WTC11 (cell line): ENCODE results near the gene SCNN1A.

Source experiments
- ETV6 ChIP-seq: sonication (generic); formaldehyde crosslinking; IDR thresholded peaks from 2 replicates; pipeline ENCODE4 v1.8.1; 2022; ENCODE audit warnings: mild to moderate bottlenecking, missing genetic modification reagents
- TCF7 ChIP-seq: sonication (generic); formaldehyde crosslinking; IDR thresholded peaks from 2 replicates; pipeline ENCODE4 v1.8.0; 2022; ENCODE audit warnings: mild to moderate bottlenecking, low read depth, missing genetic modification reagents, moderate library complexity
- ZBTB21 ChIP-seq: sonication (generic); formaldehyde crosslinking; IDR thresholded peaks from 2 replicates; pipeline ENCODE4 v1.8.1; 2023; ENCODE audit warnings: mild to moderate bottlenecking, missing genetic modification reagents, borderline replicate concordance
- TF ChIP-seq, protein P1 (sequence below): fragments of 200-600 bp; IDR thresholded peaks from 2 replicates; pipeline ENCODE4 v1.8.0; 2022; ENCODE audit warnings: antibody characterized with exemption
- TF ChIP-seq, protein P2 (sequence below): sonication (generic); formaldehyde crosslinking; IDR thresholded peaks from 2 replicates; pipeline ENCODE4 v1.8.0; 2022; ENCODE audit warnings: mild to moderate bottlenecking, missing genetic modification reagents

DNA sequence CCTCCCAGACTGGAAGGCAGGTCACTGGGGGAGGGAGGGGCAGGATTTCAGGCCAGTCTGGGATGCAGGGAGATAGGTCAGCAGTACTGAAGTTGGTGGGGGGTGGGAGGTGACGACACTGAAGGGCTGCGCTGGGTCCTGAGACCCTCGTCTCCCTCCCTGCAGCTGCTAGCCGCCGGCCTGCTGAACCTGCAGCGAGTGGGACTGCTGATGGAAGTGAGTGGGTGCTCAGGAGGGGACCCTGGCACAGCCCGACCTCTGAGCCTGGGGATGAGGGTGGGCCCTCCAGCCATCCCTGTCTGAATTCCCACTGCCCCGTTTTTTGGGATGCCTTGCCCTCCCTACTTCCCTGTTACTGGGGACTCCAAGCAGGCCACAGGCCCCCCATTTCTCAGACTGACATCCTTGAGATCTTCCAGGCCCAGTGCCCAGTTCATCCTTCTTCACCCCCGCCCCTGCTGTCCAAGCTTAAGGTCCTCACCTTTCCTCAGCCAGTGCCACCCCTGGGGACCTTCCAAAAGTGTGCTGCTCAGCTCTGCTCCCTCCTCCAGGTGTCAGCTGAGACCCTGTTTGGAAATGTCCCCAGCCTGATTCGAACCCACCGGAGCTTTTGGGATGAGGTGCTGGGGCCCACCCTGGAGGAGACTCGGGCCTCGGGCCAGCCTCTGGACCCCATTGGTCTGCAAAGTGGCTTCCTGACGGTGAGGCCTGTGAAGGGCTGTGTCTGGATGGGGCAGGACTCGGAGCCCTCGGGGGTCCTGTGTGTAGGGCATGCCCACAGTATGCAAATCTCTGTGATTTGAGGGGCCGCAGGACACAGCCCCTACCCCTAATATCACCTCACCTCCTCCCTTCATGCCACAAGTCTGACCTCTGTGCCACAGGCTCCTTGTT is 59.4 kb downstream of the SCNN1A start:
- TF ChIP-seq ETV6 (CRISPR knock-in tag) (no peak), ZBTB21 (CRISPR knock-in tag) (no peak), TCF7 (CRISPR knock-in tag) (no peak)
- TF ChIP-seq, protein P1, sequence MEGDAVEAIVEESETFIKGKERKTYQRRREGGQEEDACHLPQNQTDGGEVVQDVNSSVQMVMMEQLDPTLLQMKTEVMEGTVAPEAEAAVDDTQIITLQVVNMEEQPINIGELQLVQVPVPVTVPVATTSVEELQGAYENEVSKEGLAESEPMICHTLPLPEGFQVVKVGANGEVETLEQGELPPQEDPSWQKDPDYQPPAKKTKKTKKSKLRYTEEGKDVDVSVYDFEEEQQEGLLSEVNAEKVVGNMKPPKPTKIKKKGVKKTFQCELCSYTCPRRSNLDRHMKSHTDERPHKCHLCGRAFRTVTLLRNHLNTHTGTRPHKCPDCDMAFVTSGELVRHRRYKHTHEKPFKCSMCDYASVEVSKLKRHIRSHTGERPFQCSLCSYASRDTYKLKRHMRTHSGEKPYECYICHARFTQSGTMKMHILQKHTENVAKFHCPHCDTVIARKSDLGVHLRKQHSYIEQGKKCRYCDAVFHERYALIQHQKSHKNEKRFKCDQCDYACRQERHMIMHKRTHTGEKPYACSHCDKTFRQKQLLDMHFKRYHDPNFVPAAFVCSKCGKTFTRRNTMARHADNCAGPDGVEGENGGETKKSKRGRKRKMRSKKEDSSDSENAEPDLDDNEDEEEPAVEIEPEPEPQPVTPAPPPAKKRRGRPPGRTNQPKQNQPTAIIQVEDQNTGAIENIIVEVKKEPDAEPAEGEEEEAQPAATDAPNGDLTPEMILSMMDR: no peak
- TF ChIP-seq, protein P2, sequence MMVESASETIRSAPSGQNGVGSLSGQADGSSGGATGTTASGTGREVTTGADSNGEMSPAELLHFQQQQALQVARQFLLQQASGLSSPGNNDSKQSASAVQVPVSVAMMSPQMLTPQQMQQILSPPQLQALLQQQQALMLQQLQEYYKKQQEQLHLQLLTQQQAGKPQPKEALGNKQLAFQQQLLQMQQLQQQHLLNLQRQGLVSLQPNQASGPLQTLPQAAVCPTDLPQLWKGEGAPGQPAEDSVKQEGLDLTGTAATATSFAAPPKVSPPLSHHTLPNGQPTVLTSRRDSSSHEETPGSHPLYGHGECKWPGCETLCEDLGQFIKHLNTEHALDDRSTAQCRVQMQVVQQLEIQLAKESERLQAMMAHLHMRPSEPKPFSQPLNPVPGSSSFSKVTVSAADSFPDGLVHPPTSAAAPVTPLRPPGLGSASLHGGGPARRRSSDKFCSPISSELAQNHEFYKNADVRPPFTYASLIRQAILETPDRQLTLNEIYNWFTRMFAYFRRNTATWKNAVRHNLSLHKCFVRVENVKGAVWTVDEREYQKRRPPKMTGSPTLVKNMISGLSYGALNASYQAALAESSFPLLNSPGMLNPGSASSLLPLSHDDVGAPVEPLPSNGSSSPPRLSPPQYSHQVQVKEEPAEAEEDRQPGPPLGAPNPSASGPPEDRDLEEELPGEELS (CRISPR knock-in tag): no peak
